Lower leg skin (tissue), 3 donors: Measurements from ENCODE around the gene ARMH2.

Experiments
- CTCF ChIP-seq, 3 donors: fragments of 450-650 bp; IDR thresholded peaks; one replicate each; pipeline ENCODE4 v1.5.1; 2016; ENCODE audit warnings: antibody characterized with exemption in 3 of 3, mild to moderate bottlenecking in 3 of 3, moderate library complexity in 2 of 3
- POLR2A ChIP-seq, 2 donors: fragments of 450-650 bp; IDR thresholded peaks; one replicate each; pipeline ENCODE4 v1.6.1; 2016 to 2017; ENCODE audit warnings: antibody characterized with exemption in 2 of 2, mild to moderate bottlenecking in 1 of 2, moderate library complexity in 1 of 2

- TF ChIP-seq POLR2A (IDR thresholded peaks at IDR 0.05) (no peak), CTCF (IDR thresholded peaks at IDR 0.05) (no peak)
Observed at GRCh38 chr6:24845578-24845977, 46.9 kb upstream of the ARMH2 start.
